WTC11 (cell line): ENCODE results near the gene TTC39C. TPM values are rescaled to one million over a fixed set of nuclear protein-coding genes. Genes with fewer than 3 reads are reported as not detected.

Experiments
- ATAC-seq: fragments of 200-7000 bp; cut with Tn5 transposase; 2 replicates; pipeline ENCODE4 v1.10.0; 2021; ENCODE audit warnings: mild to moderate bottlenecking, moderate library complexity
- CTCF ChIA-PET: fragments of 300-600 bp; sonication (Branson Sonifier 250); formaldehyde crosslinking; loops from one replicate; lab custom pipeline; 2021; ENCODE audit warnings: antibody characterized with exemption; lab: Charles Lee
- POLR2A ChIA-PET: fragments of 350-600 bp; sonication (Branson Sonifier 250); formaldehyde crosslinking; loops from one replicate; lab custom pipeline; 2021; ENCODE audit warnings: antibody characterized with exemption; lab: Charles Lee
- DNase-seq: peaks from one replicate; pipeline ENCODE4 v3.0.0; 2021; ENCODE audit warnings: low spot score
- H3K27ac Mint-ChIP-seq: 2 replicates; pipeline ENCODE4 v1.8.0; 2021; ENCODE audit warnings: mixed read lengths
- H3K27me3 Mint-ChIP-seq: 2 replicates; pipeline ENCODE4 v1.8.0; 2021; ENCODE audit warnings: low read depth, mild to moderate bottlenecking, moderate library complexity, mixed read lengths
- H3K36me3 Mint-ChIP-seq: 2 replicates; pipeline ENCODE4 v1.8.0; 2021; ENCODE audit warnings: mixed read lengths
- H3K4me1 Mint-ChIP-seq: 2 replicates; pipeline ENCODE4 v1.8.0; 2022; ENCODE audit warnings: mixed read lengths
- H3K4me3 Mint-ChIP-seq: 2 replicates; pipeline ENCODE4 v1.8.0; 2021; ENCODE audit warnings: mild to moderate bottlenecking, moderate library complexity, mixed read lengths
- H3K9me3 Mint-ChIP-seq: 2 replicates; pipeline ENCODE4 v1.8.0; 2021; ENCODE audit warnings: mixed read lengths
- FOXK1 ChIP-seq: sonication (generic); formaldehyde crosslinking; IDR thresholded peaks from 2 replicates; pipeline ENCODE4 v1.8.0; 2022; ENCODE audit warnings: mild to moderate bottlenecking, moderate library complexity, missing genetic modification reagents
- KAT7 ChIP-seq: sonication (generic); formaldehyde crosslinking; IDR thresholded peaks from 2 replicates; pipeline ENCODE4 v1.8.1; 2023; ENCODE audit warnings: missing genetic modification reagents, mild to moderate bottlenecking, borderline replicate concordance
- MXD4 ChIP-seq: fragments of 250-450 bp; sonication (Bioruptor Pico); IDR thresholded peaks from 2 replicates; pipeline ENCODE4 v1.8.0; 2021; ENCODE audit warnings: mild to moderate bottlenecking, moderate library complexity, borderline replicate concordance
- NFATC4 ChIP-seq: fragments of 250-450 bp; sonication (Bioruptor Pico); IDR thresholded peaks from 2 replicates; pipeline ENCODE4 v1.9.0; 2021; ENCODE audit warnings: mild to moderate bottlenecking
- NFE2L1 ChIP-seq: sonication (generic); formaldehyde crosslinking; IDR thresholded peaks from 2 replicates; pipeline ENCODE4 v1.8.1; 2023; ENCODE audit warnings: missing genetic modification reagents
- OVOL2 ChIP-seq: fragments of 250-450 bp; sonication (Bioruptor Pico); IDR thresholded peaks from 2 replicates; pipeline ENCODE4 v1.9.0; 2021; ENCODE audit warnings: mild to moderate bottlenecking, borderline replicate concordance
- RELA ChIP-seq: sonication (generic); formaldehyde crosslinking; IDR thresholded peaks from 2 replicates; pipeline ENCODE4 v1.8.1; 2022; ENCODE audit warnings: missing genetic modification reagents, mild to moderate bottlenecking, borderline replicate concordance
- TEAD4 ChIP-seq: sonication (generic); formaldehyde crosslinking; IDR thresholded peaks from 2 replicates; pipeline ENCODE4 v1.8.0; 2022; ENCODE audit warnings: mild to moderate bottlenecking, missing genetic modification reagents
- TP53 ChIP-seq: sonication (generic); formaldehyde crosslinking; IDR thresholded peaks from 2 replicates; pipeline ENCODE4 v1.8.1; 2023; ENCODE audit warnings: mild to moderate bottlenecking, missing genetic modification reagents
- ZNF138 ChIP-seq: sonication (generic); formaldehyde crosslinking; conservative IDR thresholded peaks from 2 replicates; pipeline ENCODE4 v1.8.1; 2022; ENCODE audit warnings: mild to moderate bottlenecking, moderate library complexity, missing genetic modification reagents
- total RNA-seq: library from RNA; stranded (reverse); gene quantifications from 3 replicates; pipeline ENCODE4 v1.2.3, GENCODE V29; 2021
- TF ChIP-seq, protein P1 (sequence below): fragments of 250-450 bp; sonication (Bioruptor Pico); IDR thresholded peaks from 2 replicates; pipeline ENCODE4 v1.9.0; 2021; ENCODE audit warnings: mild to moderate bottlenecking
- TF ChIP-seq, protein P2 (sequence below): sonication (generic); formaldehyde crosslinking; IDR thresholded peaks from 2 replicates; pipeline ENCODE4 v1.8.0; 2022; ENCODE audit warnings: mild to moderate bottlenecking, missing genetic modification reagents
- TF ChIP-seq, protein P3 (sequence below): sonication (generic); formaldehyde crosslinking; IDR thresholded peaks from 2 replicates; pipeline ENCODE4 v1.8.1; 2022; ENCODE audit warnings: missing genetic modification reagents, borderline replicate concordance
- TF ChIP-seq, protein P4 (sequence below): fragments of 250-450 bp; sonication (Bioruptor Pico); IDR thresholded peaks from 2 replicates; pipeline ENCODE4 v2.1.2; 2022; ENCODE audit warnings: mild to moderate bottlenecking, moderate library complexity
- TF ChIP-seq, protein P5 (sequence below): fragments of 250-450 bp; sonication (Bioruptor Pico); conservative IDR thresholded peaks from 2 replicates; pipeline ENCODE4 v1.9.0; 2021; ENCODE audit warnings: mild to moderate bottlenecking
- TF ChIP-seq, protein P6 (sequence below): sonication (generic); formaldehyde crosslinking; IDR thresholded peaks from 2 replicates; pipeline ENCODE4 v1.8.1; 2023; ENCODE audit warnings: mild to moderate bottlenecking, missing genetic modification reagents, borderline replicate concordance

TTC39C gene
- total RNA-seq, 1 experiment from 2014 or later, result 57.3 TPM

DNA sequence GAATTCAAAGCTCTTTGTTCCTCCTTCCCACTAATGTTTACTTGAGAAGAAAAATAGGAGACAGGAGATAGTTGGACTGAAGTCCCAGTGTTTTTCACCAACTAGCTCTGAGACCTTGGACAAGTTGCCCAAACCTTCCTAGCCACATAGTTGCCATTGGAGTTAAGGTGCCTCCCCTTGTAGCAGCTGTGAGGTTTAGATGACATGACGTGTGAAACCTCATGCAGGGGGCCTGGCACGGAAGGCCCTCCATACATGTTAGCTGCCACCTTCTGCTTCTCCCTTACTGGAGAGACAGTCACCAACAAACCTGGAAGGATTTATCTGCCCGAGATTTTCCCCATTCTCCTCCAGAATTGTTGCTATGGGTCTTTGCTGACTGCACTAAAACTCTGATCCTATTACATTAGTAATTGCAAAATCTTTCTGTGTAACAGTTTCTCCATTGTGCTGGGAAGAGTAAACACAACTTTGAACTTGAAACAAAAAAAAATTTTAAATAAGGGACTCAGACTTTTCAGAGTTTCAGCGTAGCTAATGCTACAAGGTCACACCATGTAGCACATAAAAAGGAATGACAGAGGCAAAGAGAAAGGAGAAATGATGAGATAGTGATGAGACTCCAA is 100.5 kb downstream of the TTC39C start:
- Mint-ChIP-seq H3K4me1 (peaks cover 5% of the 10 kb centered on the region), H3K4me3 (no peak overlapping the region), H3K36me3 (peaks cover 5% of the 10 kb centered on the region; the same call in 1 of the 2 replicates), H3K9me3 (no peaks in the 10 kb centered on the region), H3K27ac (no peak overlapping the region; the same call in 1 of the 2 replicates), H3K27me3 (no peaks in the 10 kb centered on the region)
- ChIA-PET POLR2A (no interaction called here), CTCF (no interaction called here)
- TF ChIP-seq, protein P1, sequence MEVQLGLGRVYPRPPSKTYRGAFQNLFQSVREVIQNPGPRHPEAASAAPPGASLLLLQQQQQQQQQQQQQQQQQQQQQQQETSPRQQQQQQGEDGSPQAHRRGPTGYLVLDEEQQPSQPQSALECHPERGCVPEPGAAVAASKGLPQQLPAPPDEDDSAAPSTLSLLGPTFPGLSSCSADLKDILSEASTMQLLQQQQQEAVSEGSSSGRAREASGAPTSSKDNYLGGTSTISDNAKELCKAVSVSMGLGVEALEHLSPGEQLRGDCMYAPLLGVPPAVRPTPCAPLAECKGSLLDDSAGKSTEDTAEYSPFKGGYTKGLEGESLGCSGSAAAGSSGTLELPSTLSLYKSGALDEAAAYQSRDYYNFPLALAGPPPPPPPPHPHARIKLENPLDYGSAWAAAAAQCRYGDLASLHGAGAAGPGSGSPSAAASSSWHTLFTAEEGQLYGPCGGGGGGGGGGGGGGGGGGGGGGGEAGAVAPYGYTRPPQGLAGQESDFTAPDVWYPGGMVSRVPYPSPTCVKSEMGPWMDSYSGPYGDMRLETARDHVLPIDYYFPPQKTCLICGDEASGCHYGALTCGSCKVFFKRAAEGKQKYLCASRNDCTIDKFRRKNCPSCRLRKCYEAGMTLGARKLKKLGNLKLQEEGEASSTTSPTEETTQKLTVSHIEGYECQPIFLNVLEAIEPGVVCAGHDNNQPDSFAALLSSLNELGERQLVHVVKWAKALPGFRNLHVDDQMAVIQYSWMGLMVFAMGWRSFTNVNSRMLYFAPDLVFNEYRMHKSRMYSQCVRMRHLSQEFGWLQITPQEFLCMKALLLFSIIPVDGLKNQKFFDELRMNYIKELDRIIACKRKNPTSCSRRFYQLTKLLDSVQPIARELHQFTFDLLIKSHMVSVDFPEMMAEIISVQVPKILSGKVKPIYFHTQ (CRISPR knock-in tag), result no peak
- TF ChIP-seq FOXK1 (CRISPR knock-in tag) (no peak), KAT7 (CRISPR knock-in tag) (no peak), TP53 (CRISPR knock-in tag) (no peak), TEAD4 (no peak), ZNF138 (CRISPR knock-in tag) (no peak), MXD4 (CRISPR knock-in tag) (no peak)
- TF ChIP-seq, protein P2, sequence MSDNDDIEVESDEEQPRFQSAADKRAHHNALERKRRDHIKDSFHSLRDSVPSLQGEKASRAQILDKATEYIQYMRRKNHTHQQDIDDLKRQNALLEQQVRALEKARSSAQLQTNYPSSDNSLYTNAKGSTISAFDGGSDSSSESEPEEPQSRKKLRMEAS, result no peak
- TF ChIP-seq, protein P3, sequence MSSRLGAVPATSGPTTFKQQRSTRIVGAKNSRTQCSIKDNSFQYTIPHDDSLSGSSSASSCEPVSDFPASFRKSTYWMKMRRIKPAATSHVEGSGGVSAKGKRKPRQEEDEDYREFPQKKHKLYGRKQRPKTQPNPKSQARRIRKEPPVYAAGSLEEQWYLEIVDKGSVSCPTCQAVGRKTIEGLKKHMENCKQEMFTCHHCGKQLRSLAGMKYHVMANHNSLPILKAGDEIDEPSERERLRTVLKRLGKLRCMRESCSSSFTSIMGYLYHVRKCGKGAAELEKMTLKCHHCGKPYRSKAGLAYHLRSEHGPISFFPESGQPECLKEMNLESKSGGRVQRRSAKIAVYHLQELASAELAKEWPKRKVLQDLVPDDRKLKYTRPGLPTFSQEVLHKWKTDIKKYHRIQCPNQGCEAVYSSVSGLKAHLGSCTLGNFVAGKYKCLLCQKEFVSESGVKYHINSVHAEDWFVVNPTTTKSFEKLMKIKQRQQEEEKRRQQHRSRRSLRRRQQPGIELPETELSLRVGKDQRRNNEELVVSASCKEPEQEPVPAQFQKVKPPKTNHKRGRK (CRISPR knock-in tag), result no peak
- no peak for ATAC-seq
- no peak for DNase-seq

DNA sequence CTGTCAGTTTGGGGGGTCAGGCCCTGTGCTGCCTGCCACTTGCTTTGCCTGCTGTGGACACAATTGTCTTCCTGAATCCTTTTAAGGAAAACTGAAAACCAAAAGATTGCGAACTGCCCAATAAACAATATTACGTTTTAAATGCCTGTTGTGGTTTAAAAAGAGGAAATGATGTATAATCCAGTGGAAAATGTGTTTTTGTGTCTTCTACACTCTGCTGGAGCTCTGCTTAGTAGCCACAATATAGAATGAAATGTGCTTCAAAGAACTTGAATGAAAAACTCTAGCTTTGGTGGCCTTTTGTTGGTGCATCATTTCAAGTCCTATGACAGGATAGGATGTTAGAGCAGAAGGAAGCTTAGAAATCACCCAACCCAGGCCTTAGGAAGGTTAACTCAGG is 101.1 kb downstream of the TTC39C start:
- ATAC-seq (no peak), DNase-seq (no peak)
- H3K9me3 Mint-ChIP-seq, result peaks cover 2% of the 10 kb centered on the region
- TF ChIP-seq TP53 (CRISPR knock-in tag), result no peak
- TF ChIP-seq NFATC4 (CRISPR knock-in tag), result no peak
- TF ChIP-seq, protein P4, sequence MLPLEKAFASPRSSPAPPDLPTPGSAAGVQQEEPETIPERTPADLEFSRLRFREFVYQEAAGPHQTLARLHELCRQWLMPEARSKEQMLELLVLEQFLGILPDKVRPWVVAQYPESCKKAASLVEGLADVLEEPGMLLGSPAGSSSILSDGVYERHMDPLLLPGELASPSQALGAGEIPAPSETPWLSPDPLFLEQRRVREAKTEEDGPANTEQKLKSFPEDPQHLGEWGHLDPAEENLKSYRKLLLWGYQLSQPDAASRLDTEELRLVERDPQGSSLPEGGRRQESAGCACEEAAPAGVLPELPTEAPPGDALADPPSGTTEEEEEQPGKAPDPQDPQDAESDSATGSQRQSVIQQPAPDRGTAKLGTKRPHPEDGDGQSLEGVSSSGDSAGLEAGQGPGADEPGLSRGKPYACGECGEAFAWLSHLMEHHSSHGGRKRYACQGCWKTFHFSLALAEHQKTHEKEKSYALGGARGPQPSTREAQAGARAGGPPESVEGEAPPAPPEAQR (CRISPR knock-in tag), result no peak
- TF ChIP-seq, protein P5, sequence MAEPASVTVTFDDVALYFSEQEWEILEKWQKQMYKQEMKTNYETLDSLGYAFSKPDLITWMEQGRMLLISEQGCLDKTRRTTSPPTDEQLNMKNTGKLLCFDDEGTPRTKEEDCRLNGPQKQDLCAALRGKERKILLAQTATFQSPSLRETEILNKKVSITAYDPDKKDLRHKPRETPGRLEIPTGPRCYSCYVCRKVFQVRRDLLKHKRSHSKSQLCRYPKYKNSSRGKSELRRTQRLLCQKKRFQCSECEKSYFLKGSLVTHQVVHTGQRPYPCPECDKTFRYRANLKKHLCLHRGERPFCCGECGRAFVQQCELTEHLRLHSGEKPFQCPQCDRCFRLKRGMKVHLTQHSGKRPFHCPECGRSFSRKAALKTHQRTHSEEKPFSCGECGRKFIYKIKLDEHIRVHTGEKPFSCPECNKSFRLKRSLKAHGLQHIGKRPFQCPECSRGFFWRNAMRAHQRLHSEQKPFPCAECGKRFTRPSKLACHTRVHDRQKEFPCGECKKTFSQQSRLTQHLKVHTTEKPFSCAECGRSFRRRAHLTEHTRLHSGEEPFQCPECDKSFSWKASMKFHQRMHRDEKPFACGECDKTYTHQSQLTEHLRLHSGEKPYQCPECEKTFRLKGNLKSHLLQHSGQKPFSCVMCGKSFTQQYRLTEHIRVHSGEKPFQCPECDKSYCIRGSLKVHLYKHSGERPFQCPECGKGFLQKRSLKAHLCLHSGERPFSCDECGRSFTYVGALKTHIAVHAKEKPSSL, result no peak
- TF ChIP-seq, protein P6, sequence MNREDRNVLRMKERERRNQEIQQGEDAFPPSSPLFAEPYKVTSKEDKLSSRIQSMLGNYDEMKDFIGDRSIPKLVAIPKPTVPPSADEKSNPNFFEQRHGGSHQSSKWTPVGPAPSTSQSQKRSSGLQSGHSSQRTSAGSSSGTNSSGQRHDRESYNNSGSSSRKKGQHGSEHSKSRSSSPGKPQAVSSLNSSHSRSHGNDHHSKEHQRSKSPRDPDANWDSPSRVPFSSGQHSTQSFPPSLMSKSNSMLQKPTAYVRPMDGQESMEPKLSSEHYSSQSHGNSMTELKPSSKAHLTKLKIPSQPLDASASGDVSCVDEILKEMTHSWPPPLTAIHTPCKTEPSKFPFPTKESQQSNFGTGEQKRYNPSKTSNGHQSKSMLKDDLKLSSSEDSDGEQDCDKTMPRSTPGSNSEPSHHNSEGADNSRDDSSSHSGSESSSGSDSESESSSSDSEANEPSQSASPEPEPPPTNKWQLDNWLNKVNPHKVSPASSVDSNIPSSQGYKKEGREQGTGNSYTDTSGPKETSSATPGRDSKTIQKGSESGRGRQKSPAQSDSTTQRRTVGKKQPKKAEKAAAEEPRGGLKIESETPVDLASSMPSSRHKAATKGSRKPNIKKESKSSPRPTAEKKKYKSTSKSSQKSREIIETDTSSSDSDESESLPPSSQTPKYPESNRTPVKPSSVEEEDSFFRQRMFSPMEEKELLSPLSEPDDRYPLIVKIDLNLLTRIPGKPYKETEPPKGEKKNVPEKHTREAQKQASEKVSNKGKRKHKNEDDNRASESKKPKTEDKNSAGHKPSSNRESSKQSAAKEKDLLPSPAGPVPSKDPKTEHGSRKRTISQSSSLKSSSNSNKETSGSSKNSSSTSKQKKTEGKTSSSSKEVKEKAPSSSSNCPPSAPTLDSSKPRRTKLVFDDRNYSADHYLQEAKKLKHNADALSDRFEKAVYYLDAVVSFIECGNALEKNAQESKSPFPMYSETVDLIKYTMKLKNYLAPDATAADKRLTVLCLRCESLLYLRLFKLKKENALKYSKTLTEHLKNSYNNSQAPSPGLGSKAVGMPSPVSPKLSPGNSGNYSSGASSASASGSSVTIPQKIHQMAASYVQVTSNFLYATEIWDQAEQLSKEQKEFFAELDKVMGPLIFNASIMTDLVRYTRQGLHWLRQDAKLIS (CRISPR knock-in tag), result no peak
- no peak for TF ChIP-seq NFE2L1
- TF ChIP-seq RELA (CRISPR knock-in tag), result no peak
- TF ChIP-seq OVOL2 (CRISPR knock-in tag), result no peak
- ChIA-PET POLR2A (no interaction called here), CTCF (no interaction called here)
- no peaks in the 10 kb centered on the region for H3K27me3 Mint-ChIP-seq
- no peak overlapping the region for H3K27ac Mint-ChIP-seq
- peaks cover 5% of the 10 kb centered on the region for H3K4me1 Mint-ChIP-seq
- H3K36me3 Mint-ChIP-seq, result peaks cover 9% of the 10 kb centered on the region
- H3K4me3 Mint-ChIP-seq, result no peak overlapping the region
